Measurements from ENCODE around the gene ERFL.

ERFL gene

GRCh38 chr19:41928221-41928683, at the start of gene ERFL:
Gene ERFL (minus strand): TSS chr19:41928449. CDS start chr19:41912919, 15,530 bp downstream.
- DNase-seq (ENCODE audit: low read depth in 2 of 2): no peak

- DNase-seq (ENCODE audit: low read depth in 2 of 2): no peak
These were observed 49.7 kb upstream of the ERFL start for GRCh38 chr19:41977916-41978315.

GRCh38 chr19:41974652-41975051, 46.4 kb upstream of the ERFL start:
- no peak for DNase-seq (ENCODE audit: low read depth in 2 of 2)

GRCh38 chr19:41971363-41971762, 43.1 kb upstream of the ERFL start:
- no peak for DNase-seq (ENCODE audit: low read depth in 2 of 2)

GRCh38 chr19:41969772-41970458, 41.7 kb upstream of the ERFL start:
- no peak for DNase-seq (ENCODE audit: low read depth in 2 of 2)

- no peak for DNase-seq (ENCODE audit: low read depth in 2 of 2)
These were observed 40.7 kb upstream of the ERFL start for GRCh38 chr19:41968751-41969595.

- no peak for DNase-seq (ENCODE audit: low read depth in 2 of 2)
These were observed 39.0 kb upstream of the ERFL start for GRCh38 chr19:41967054-41967783.

- no peak for DNase-seq (ENCODE audit: low read depth in 2 of 2)
These were observed 36.9 kb upstream of the ERFL start for GRCh38 chr19:41965106-41965505.

GRCh38 chr19:41960973-41961372, 32.7 kb upstream of the ERFL start:
- DNase-seq (ENCODE audit: low read depth in 2 of 2): no peak

GRCh38 chr19:41959056-41960053, 31.1 kb upstream of the ERFL start, which contains the start of gene RABAC1:
Gene RABAC1 (minus strand): TSS chr19:41959321. CDS start chr19:41959292, 29 bp downstream.
- DNase-seq (ENCODE audit: low read depth in 2 of 2): peak; percentile 84 to 87

GRCh38 chr19:41958367-41959055, 30.3 kb upstream of the ERFL start:
- DNase-seq (ENCODE audit: low read depth in 2 of 2): peak; percentile 63 to 78

GRCh38 chr19:41957838-41958366, 29.7 kb upstream of the ERFL start:
- no peak for DNase-seq (ENCODE audit: low read depth in 2 of 2)

- DNase-seq (ENCODE audit: low read depth in 2 of 2): no peak
These were observed 29.1 kb upstream of the ERFL start for GRCh38 chr19:41957161-41957837.

GRCh38 chr19:41956621-41957020, 28.4 kb upstream of the ERFL start:
- no peak for DNase-seq (ENCODE audit: low read depth in 2 of 2)

- DNase-seq (ENCODE audit: low read depth in 2 of 2): no peak
These were observed 27.3 kb upstream of the ERFL start for GRCh38 chr19:41955521-41955920.

GRCh38 chr19:41951686-41952172, 23.5 kb upstream of the ERFL start:
- peak; percentile 71 to 72 for DNase-seq (ENCODE audit: low read depth in 2 of 2)

- DNase-seq (ENCODE audit: low read depth in 2 of 2): no peak
These were observed 18.8 kb upstream of the ERFL start for GRCh38 chr19:41947091-41947490.

- peak; percentile 84 to 87 for DNase-seq (ENCODE audit: low read depth in 2 of 2)
These were observed 17.0 kb upstream of the ERFL start for GRCh38 chr19:41945135-41945766.

- DNase-seq (ENCODE audit: low read depth in 2 of 2): no peak
These were observed 16.1 kb upstream of the ERFL start for GRCh38 chr19:41944336-41944735.

All from stimulated activated CD8-positive, alpha-beta memory T cell treated with anti-CD3 and anti-CD28 coated beads, Interleukin-15, amount 100 ng/mL, for 48 hours (primary cell).